SJCRH30 (cell line): ENCODE measurements around the gene NR1D1. TPM values are rescaled to one million over a fixed set of nuclear protein-coding genes. Genes with fewer than 3 reads are reported as not detected.
A peak's percentile ranks its signal among the peaks of the same experiment; 100 is the strongest.

Source experiments
- DNase-seq, 2 experiments: peaks; one replicate each; pipeline ENCODE4 v3.0.0-alpha.2; 2015 to 2020
- H3K27ac ChIP-seq: fragments of 250-450 bp; sonication (Bioruptor Pico); 2 replicates; pipeline ENCODE4 v1.5.1; 2020; ENCODE audit warnings: mild to moderate bottlenecking, moderate library complexity
- H3K27me3 ChIP-seq: fragments of 250-450 bp; sonication (Bioruptor Pico); 2 replicates; pipeline ENCODE4 v1.5.1; 2020; ENCODE audit warnings: mild to moderate bottlenecking, moderate library complexity
- H3K36me3 ChIP-seq: fragments of 250-450 bp; sonication (Bioruptor Pico); 2 replicates; pipeline ENCODE4 v1.5.1; 2020; ENCODE audit warnings: mild to moderate bottlenecking, moderate library complexity
- H3K4me1 ChIP-seq: fragments of 250-450 bp; sonication (Bioruptor Pico); 2 replicates; pipeline ENCODE4 v1.5.1; 2020; ENCODE audit warnings: mild to moderate bottlenecking, moderate library complexity
- H3K4me3 ChIP-seq: fragments of 250-450 bp; sonication (Bioruptor Pico); 2 replicates; pipeline ENCODE4 v1.5.1; 2020; ENCODE audit warnings: mild to moderate bottlenecking, moderate library complexity
- H3K9me3 ChIP-seq: fragments of 250-450 bp; sonication (Bioruptor Pico); replicated peaks from 2 replicates; pipeline ENCODE4 v1.5.1; 2020; ENCODE audit warnings: mild to moderate bottlenecking, moderate library complexity
- total RNA-seq: library from RNA; depleted of rRNA; stranded (reverse); fragments of >200 nt; shearing (Covaris generic); gene quantifications from 2 replicates; pipeline ENCODE4 v1.2.3, GENCODE V29; 2014

Gene NR1D1
- total RNA-seq, 1 experiment from 2014 or later = 1.0 TPM

GRCh38 chr17:40095351-40095943, 4.9 kb downstream of the NR1D1 start:
- Histone ChIP-seq H3K4me3 (no peak overlapping the region), H3K4me1 (peaks cover 12% of the 10 kb centered on the region), H3K9me3 (no peaks in the 10 kb centered on the region), H3K36me3 (no peaks in the 10 kb centered on the region), H3K27ac (no peak overlapping the region), H3K27me3 (no peaks in the 10 kb centered on the region)
- no peak for DNase-seq

GRCh38 chr17:40094874-40095273, 5.5 kb downstream of the NR1D1 start:
- Histone ChIP-seq H3K4me1 (peaks cover 12% of the 10 kb centered on the region), H3K4me3 (no peak overlapping the region), H3K36me3 (no peaks in the 10 kb centered on the region), H3K27me3 (no peaks in the 10 kb centered on the region), H3K27ac (no peak overlapping the region), H3K9me3 (no peaks in the 10 kb centered on the region)
- DNase-seq = no peak

GRCh38 chr17:40093580-40094201, 6.7 kb downstream of the NR1D1 start:
- no peak overlapping the region for H3K27ac ChIP-seq
- no peaks in the 10 kb centered on the region for H3K27me3 ChIP-seq
- H3K9me3 ChIP-seq = no peaks in the 10 kb centered on the region
- H3K4me3 ChIP-seq = no peak overlapping the region
- no peaks in the 10 kb centered on the region for H3K36me3 ChIP-seq
- H3K4me1 ChIP-seq = peaks cover 5% of the 10 kb centered on the region
- no peak for DNase-seq

DNA sequence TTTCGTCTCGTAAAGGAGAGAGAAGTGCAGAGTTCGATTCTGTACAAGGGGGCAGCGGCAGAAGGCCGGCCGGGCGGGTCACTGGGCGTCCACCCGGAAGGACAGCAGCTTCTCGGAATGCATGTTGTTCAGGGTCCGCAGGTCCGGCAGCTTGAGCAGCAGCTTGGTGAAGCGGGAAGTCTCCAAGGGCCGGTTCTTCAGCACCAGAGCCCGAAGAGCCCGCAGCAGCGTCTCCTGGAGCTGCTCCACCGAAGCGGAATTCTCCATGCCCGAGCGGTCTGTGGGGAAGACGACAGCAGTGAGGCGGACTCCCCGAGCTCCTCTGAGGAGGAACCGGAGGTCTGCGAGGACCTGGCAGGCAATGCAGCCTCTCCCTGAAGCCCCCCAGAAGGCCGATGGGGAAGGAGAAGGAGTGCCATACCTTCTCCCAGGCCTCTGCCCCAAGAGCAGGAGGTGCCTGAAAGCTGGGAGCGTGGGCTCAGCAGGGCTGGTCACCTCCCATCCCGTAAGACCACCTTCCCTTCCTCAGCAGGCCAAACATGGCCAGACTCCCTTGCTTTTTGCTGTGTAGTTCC, 7.3 kb downstream of the NR1D1 start:
- H3K4me3 ChIP-seq = no peak overlapping the region
- H3K4me1 ChIP-seq = no peaks in the 10 kb centered on the region; the same call in 1 of the 2 replicates
- no peaks in the 10 kb centered on the region for H3K9me3 ChIP-seq
- no peaks in the 10 kb centered on the region for H3K27me3 ChIP-seq
- no peaks in the 10 kb centered on the region for H3K36me3 ChIP-seq
- no peak overlapping the region for H3K27ac ChIP-seq
- DNase-seq = no peak

- H3K4me1 ChIP-seq = no peaks in the 10 kb centered on the region
- no peaks in the 10 kb centered on the region for H3K9me3 ChIP-seq
- H3K27me3 ChIP-seq = no peaks in the 10 kb centered on the region
- no peak overlapping the region for H3K4me3 ChIP-seq
- H3K27ac ChIP-seq = no peak overlapping the region
- DNase-seq = no peak
- H3K36me3 ChIP-seq = no peaks in the 10 kb centered on the region
Observed at GRCh38 chr17:40092581-40092980, 7.8 kb downstream of the NR1D1 start.

DNA sequence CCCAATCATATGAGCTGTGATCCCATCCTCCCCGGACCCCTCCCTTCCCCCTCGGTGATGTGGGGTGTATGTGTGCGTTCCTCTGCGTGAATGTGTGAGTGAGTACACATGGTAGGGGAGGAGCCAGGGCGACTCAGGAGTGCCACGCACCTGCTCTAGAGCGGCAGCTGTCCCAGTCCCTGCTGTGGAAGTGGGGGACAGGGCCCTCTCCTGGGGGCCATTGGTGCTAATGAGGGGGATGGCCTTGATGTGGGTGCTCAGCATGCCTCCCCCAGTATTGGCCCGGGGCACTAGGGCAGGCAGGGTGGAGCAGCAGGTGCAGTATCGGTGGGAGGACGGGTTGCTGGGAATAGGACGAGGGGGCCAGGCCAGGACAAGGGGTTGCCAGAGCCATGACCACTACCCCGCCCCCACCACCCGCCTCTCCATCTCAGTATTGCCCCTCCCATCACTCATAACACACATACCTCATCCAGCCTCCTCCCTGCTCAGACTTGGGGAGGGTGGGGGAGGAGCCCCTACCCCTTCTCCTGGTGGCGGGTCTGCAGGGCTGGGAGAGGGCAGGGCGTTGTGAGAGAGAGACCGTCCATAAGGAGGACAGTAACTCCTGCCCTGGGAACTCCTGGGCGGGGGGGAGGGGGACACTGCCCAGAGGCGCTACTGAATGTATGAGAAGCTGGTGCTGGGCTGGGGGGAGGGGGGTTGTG, 8.5 kb downstream of the NR1D1 start:
- Histone ChIP-seq H3K27ac (no peak overlapping the region), H3K36me3 (no peaks in the 10 kb centered on the region), H3K4me3 (no peak overlapping the region), H3K27me3 (no peaks in the 10 kb centered on the region), H3K9me3 (no peaks in the 10 kb centered on the region), H3K4me1 (no peaks in the 10 kb centered on the region)
- no peak for DNase-seq

GRCh38 chr17:40090237-40091119, 9.9 kb downstream of the NR1D1 start:
- Histone ChIP-seq H3K36me3 (no peaks in the 10 kb centered on the region), H3K27ac (no peak overlapping the region), H3K4me3 (no peak overlapping the region), H3K4me1 (no peaks in the 10 kb centered on the region), H3K9me3 (no peaks in the 10 kb centered on the region), H3K27me3 (no peaks in the 10 kb centered on the region)
- DNase-seq = no peak

DNA sequence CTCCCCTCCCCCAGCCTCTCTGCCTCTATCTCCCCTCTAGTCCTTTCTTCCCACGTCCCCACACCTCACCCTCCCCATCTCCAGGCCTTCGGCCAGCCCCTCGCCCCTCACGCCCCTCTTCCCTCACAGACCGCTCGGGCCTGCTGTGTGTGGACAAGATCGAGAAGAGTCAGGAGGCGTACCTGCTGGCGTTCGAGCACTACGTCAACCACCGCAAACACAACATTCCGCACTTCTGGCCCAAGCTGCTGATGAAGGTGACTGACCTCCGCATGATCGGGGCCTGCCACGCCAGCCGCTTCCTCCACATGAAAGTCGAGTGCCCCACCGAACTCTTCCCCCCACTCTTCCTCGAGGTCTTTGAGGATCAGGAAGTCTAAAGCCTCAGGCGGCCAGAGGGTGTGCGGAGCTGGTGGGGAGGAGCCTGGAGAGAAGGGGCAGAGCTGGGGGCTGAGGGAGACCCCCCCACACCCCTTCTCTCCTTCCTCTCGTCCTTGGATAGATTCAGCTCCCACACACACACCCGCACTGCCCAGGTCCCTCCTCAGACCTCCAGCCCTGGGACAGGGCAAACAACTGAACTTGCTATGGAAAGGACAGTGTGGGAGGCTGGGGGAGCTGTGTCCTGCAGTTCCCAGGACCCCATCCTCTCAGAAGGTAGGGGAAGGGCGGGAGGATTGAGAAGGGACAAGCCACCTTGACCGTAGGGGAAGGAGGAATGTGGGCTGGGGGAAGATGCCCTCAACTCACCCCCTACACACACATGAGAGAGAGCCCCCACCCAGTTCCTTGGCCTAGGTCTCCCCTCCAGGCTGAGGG, 11.1 kb downstream of the NR1D1 start:
- Histone ChIP-seq H3K36me3 (no peaks in the 10 kb centered on the region), H3K9me3 (no peaks in the 10 kb centered on the region), H3K27me3 (no peaks in the 10 kb centered on the region), H3K27ac (no peak overlapping the region), H3K4me1 (no peaks in the 10 kb centered on the region), H3K4me3 (no peak overlapping the region)
- no peak for DNase-seq

GRCh38 chr17:40087903-40088718, 12.3 kb downstream of the NR1D1 start:
- H3K36me3 ChIP-seq = no peaks in the 10 kb centered on the region
- H3K4me1 ChIP-seq = no peaks in the 10 kb centered on the region
- no peaks in the 10 kb centered on the region for H3K27me3 ChIP-seq
- no peaks in the 10 kb centered on the region for H3K9me3 ChIP-seq
- no peak for DNase-seq
- H3K27ac ChIP-seq = no peak overlapping the region
- no peak overlapping the region for H3K4me3 ChIP-seq

GRCh38 chr17:40087049-40087794, 13.2 kb downstream of the NR1D1 start:
- Histone ChIP-seq H3K9me3 (no peaks in the 10 kb centered on the region), H3K4me3 (no peak overlapping the region), H3K36me3 (no peaks in the 10 kb centered on the region), H3K4me1 (no peaks in the 10 kb centered on the region), H3K27ac (no peak overlapping the region), H3K27me3 (no peaks in the 10 kb centered on the region)
- DNase-seq = no peak

- Histone ChIP-seq H3K9me3 (no peaks in the 10 kb centered on the region), H3K27ac (no peak overlapping the region), H3K36me3 (no peaks in the 10 kb centered on the region), H3K4me1 (no peaks in the 10 kb centered on the region), H3K27me3 (no peaks in the 10 kb centered on the region), H3K4me3 (no peak overlapping the region)
- DNase-seq = peak; percentile 59 to 70
Observed at GRCh38 chr17:40086150-40087044, 14.0 kb downstream of the NR1D1 start.

GRCh38 chr17:40084477-40084876, 15.9 kb downstream of the NR1D1 start:
- Histone ChIP-seq H3K27ac (no peak overlapping the region), H3K4me1 (no peaks in the 10 kb centered on the region), H3K36me3 (no peaks in the 10 kb centered on the region), H3K9me3 (no peaks in the 10 kb centered on the region), H3K4me3 (no peak overlapping the region), H3K27me3 (no peaks in the 10 kb centered on the region)
- DNase-seq = no peak
